GM10248 (cell line): ENCODE results near the gene BBX.
A peak's percentile ranks its signal among the peaks of the same experiment; 100 is the strongest.
"Not testable (repeated sequence)": the region's sequence is repeated elsewhere in the genome, so short reads cannot be mapped to it uniquely, and the experiment has no call there.

Experiments
- CTCF ChIA-PET: fragments of 300-600 bp; sonication (Branson Sonifier 250); formaldehyde crosslinking; extraction: SDS; loops from one replicate; lab custom pipeline; 2021; ENCODE audit warnings: antibody characterized with exemption; lab: Yijun Ruan, JAX
- POLR2A ChIA-PET: fragments of 350-650 bp; sonication (Branson Sonifier 250); formaldehyde crosslinking; extraction: SDS; loops from one replicate; lab custom pipeline; 2020; ENCODE audit warnings: antibody characterized with exemption; lab: Yijun Ruan, JAX
- DNase-seq: peaks from one replicate; pipeline ENCODE4 v3.0.0; 2012; ENCODE audit errors: extremely low spot score
- CTCF ChIP-seq: IDR thresholded peaks from 2 replicates; pipeline ENCODE4 v1.5.1; 2012; ENCODE audit warnings: mild to moderate bottlenecking, low read depth; ENCODE audit errors: extremely low read depth, missing control alignments, control extremely low read depth

BBX gene

GRCh38 chr3:107562969-107563529 is 40.3 kb downstream of the BBX start:
- CTCF ChIA-PET, result interaction anchor here (2.4 kb wide), 1 partner anchor 11 kb away, joined by 10 read pairs; no protein-coding TSS in a partner anchor
- POLR2A ChIA-PET, result no interaction called here
- no peak for DNase-seq
- TF ChIP-seq CTCF, result no peak

GRCh38 chr3:107565244-107565643 is 42.5 kb downstream of the BBX start:
- DNase-seq, POLR2A ChIA-PET: not testable (repeated sequence)
- CTCF ChIA-PET, result interaction anchor here (0.8 kb wide), 1 partner anchor 9 kb away, joined by 3 read pairs; no protein-coding TSS in a partner anchor

- DNase-seq, POLR2A ChIA-PET, CTCF ChIA-PET: not testable (repeated sequence)
Observed at GRCh38 chr3:107571089-107571488, 48.3 kb downstream of the BBX start.

GRCh38 chr3:107571492-107571891 is 48.7 kb downstream of the BBX start:
- POLR2A ChIA-PET, DNase-seq, CTCF ChIA-PET: not testable (repeated sequence)

- CTCF ChIA-PET, result interaction anchor here (0.6 to 3.0 kb wide), 33 partner anchors 9 to 925 kb away, joined by 3 to 19 read pairs (median 4); no protein-coding TSS in a partner anchor
- peak; percentile 61 for TF ChIP-seq CTCF
- POLR2A ChIA-PET, result no interaction called here
- DNase-seq, result peak; percentile 22
Observed at GRCh38 chr3:107574650-107575049, 51.9 kb downstream of the BBX start.

GRCh38 chr3:107578091-107578490 is 55.3 kb downstream of the BBX start:
- ChIA-PET CTCF (interaction anchor here (0.5 to 3.2 kb wide), 8 partner anchors 9 to 899 kb away, joined by 3 to 15 read pairs (median 4); no protein-coding TSS in a partner anchor), POLR2A (no interaction called here)
- no peak for DNase-seq
- no peak for TF ChIP-seq CTCF

- POLR2A ChIA-PET, result no interaction called here
- CTCF ChIA-PET, result interaction anchor here (0.5 to 3.2 kb wide), 10 partner anchors 9 to 899 kb away, joined by 3 to 15 read pairs (median 4); no protein-coding TSS in a partner anchor
- no peak for DNase-seq
- no peak for TF ChIP-seq CTCF
Observed at GRCh38 chr3:107578523-107578922, 55.8 kb downstream of the BBX start.

GRCh38 chr3:107579371-107579770 is 56.6 kb downstream of the BBX start:
- ChIA-PET POLR2A (no interaction called here), CTCF (interaction anchor here (0.6 to 3.2 kb wide), 7 partner anchors 8 to 898 kb away, joined by 3 to 15 read pairs (median 5); no protein-coding TSS in a partner anchor)
- DNase-seq, result no peak
- TF ChIP-seq CTCF, result no peak
